HL-60 (cell line): ENCODE data around the gene EGFL6.
A peak's percentile ranks its signal among the peaks of the same experiment; 100 is the strongest.

Experiments used
- DNase-seq, 2 experiments: peaks; one replicate each; pipeline ENCODE4 v3.0.0-alpha.2; 2010 to 2020; ENCODE audit warnings: low read depth in 1 of 2, low spot score in 1 of 2
- H3K27ac ChIP-seq: fragments of 250-450 bp; sonication (Bioruptor Pico); replicated peaks from 2 replicates; pipeline ENCODE4 v1.5.1; 2020; ENCODE audit warnings: mild to moderate bottlenecking, moderate library complexity
- H3K27me3 ChIP-seq: fragments of 250-450 bp; sonication (Bioruptor Pico); 2 replicates; pipeline ENCODE4 v1.5.1; 2021; ENCODE audit warnings: mild to moderate bottlenecking, moderate library complexity; ENCODE audit not compliant: insufficient read depth, poor library complexity, severe bottlenecking
- H3K4me3 ChIP-seq: replicated peaks from 2 replicates; pipeline ENCODE4 v1.5.1; 2011; ENCODE audit warnings: mild to moderate bottlenecking, control low read depth, low read length; ENCODE audit not compliant: insufficient read depth
- CTCF ChIP-seq: IDR thresholded peaks from one replicate; pipeline ENCODE4 v1.5.1; 2011; ENCODE audit warnings: low read length, control low read depth, inconsistent platforms; ENCODE audit not compliant: insufficient read depth
- GABPA ChIP-seq: IDR thresholded peaks from 2 replicates; pipeline ENCODE4 v1.6.1; 2012; ENCODE audit warnings: low read depth
- POLR2AphosphoS5 ChIP-seq: IDR thresholded peaks from 2 replicates; pipeline ENCODE4 v1.6.1; 2012; ENCODE audit warnings: low read depth
- REST ChIP-seq: IDR thresholded peaks from 2 replicates; pipeline ENCODE4 v1.6.1; 2012; ENCODE audit warnings: low read depth; ENCODE audit not compliant: insufficient replicate concordance
- SPI1 ChIP-seq: IDR thresholded peaks from 2 replicates; pipeline ENCODE4 v1.6.1; 2012; ENCODE audit warnings: low read depth, mild to moderate bottlenecking, borderline replicate concordance

The EGFL6 gene

GRCh38 chrX:13658602-13659001, 89.2 kb downstream of the EGFL6 start:
- Histone ChIP-seq H3K27me3 (no peaks in the 10 kb centered on the region), H3K27ac (peak overlapping the region; percentile 69), H3K4me3 (no peak overlapping the region)
- DNase-seq: peak; percentile 28 to 51
- TF ChIP-seq SPI1 (no peak), CTCF (no peak), POLR2AphosphoS5 (no peak), REST (no peak), GABPA (no peak)

- DNase-seq: peak; percentile 51 to 65
- TF ChIP-seq REST (no peak), GABPA (no peak), CTCF (no peak), SPI1 (no peak), POLR2AphosphoS5 (no peak)
- Histone ChIP-seq H3K27ac (peak overlapping the region; percentile 69), H3K4me3 (no peak overlapping the region), H3K27me3 (no peaks in the 10 kb centered on the region)
Observed at GRCh38 chrX:13659063-13659462, 89.7 kb downstream of the EGFL6 start.

- DNase-seq: no peak
- Histone ChIP-seq H3K27ac (no peak overlapping the region), H3K27me3 (no peaks in the 10 kb centered on the region), H3K4me3 (no peak overlapping the region)
- TF ChIP-seq CTCF: no peak
- no peak for TF ChIP-seq SPI1
- TF ChIP-seq POLR2AphosphoS5: no peak
- no peak for TF ChIP-seq GABPA
- TF ChIP-seq REST: no peak
Observed at GRCh38 chrX:13661735-13662288, 92.4 kb downstream of the EGFL6 start.
